Adrenal gland (tissue), 12 donors: Measurements from ENCODE around the gene MOGAT1. TPM values are rescaled to one million over a fixed set of nuclear protein-coding genes. Genes with fewer than 3 reads are reported as not detected.

Source experiments
- DNase-seq, 7 donors: peaks; one replicate each; pipeline ENCODE4 v3.0.0-alpha.2; 2019 to 2020
- H3K27ac ChIP-seq, 5 donors: fragments of 200-600 bp; sonication (generic) in 4 of 5; 1 replicate in 3 of 5; 2 replicates in 2 of 5; pipeline versions ENCODE4 v1.5.1 to v1.8.0; 2016 to 2020; ENCODE audit warnings: mild to moderate bottlenecking in 1 of 5
- H3K27me3 ChIP-seq: fragments of 200-600 bp; 2 replicates; pipeline ENCODE4 v1.8.0; 2021
- H3K36me3 ChIP-seq, 2 donors: fragments of 200-600 bp; replicated peaks in 1 of 2; 1 replicate in 1 of 2; 2 replicates in 1 of 2; pipeline versions ENCODE4 v1.5.1 to v1.8.0; 2018 to 2022
- H3K4me1 ChIP-seq, 2 donors: fragments of 200-600 bp; replicated peaks in 1 of 2; 1 replicate in 1 of 2; 2 replicates in 1 of 2; pipeline versions ENCODE4 v1.5.1 to v1.8.0; 2018 to 2021
- H3K4me3 ChIP-seq, 4 donors: fragments of 200-600 bp; sonication (generic) in 3 of 4; one replicate each; pipeline ENCODE4 v1.5.1; 2016 to 2018
- H3K9me3 ChIP-seq, 3 donors: fragments of 200-600 bp; sonication (generic) in 1 of 3; replicated peaks in 1 of 3; 1 replicate in 2 of 3; 2 replicates in 1 of 3; pipeline versions ENCODE4 v1.5.1 to v1.8.0; 2016 to 2021
- POLR2A ChIP-seq, 2 donors: fragments of 450-650 bp; IDR thresholded peaks; one replicate each; pipeline ENCODE4 v1.6.1; 2017; ENCODE audit warnings: antibody characterized with exemption in 2 of 2, mild to moderate bottlenecking in 2 of 2, moderate library complexity in 1 of 2
- WGBS, 4 donors: extraction: QIAGEN DNeasy Blood & Tissue Kit in 2 of 4; methylation state at CpG; one replicate each; pipeline versions ENCODE4 v1.1.5 to v1.1.7; 2013 to 2017; 5-methylcytosine and 5-hydroxymethylcytosine counted together
- intact Hi-C, 2 donors: fragments of 100-400 bp; cut with DNase I; formaldehyde crosslinking; loops; one replicate each; pipeline versions ENCODE4 v1.14.1 to v1.15.0; 2022 to 2023
- polyA plus RNA-seq, 3 donors: library from polyadenylated mRNA; stranded (reverse); fragments of 200-250 nt in 2 of 3; fragments of 350-450 nt in 1 of 3; fragmentation: Illumina TruSeq in 1 of 3; extraction: RNeasy Lipid Tissue Mini Kit (QIAGEN cat#74804) in 1 of 3; gene quantifications; one replicate each; pipeline ENCODE4 v1.2.3, GENCODE V29; 2013 to 2014
- total RNA-seq, 9 donors: library from RNA; depleted of rRNA in 4 of 9; stranded (reverse); fragments of >200 nt in 4 of 9; fragments of 120-200 nt in 1 of 9; fragmentation: NEBNext Ultra II Directional in 1 of 9; extraction: Animal tissue kit (Norgen Biotek cat#: 25700) in 1 of 9; gene quantifications; one replicate each; pipeline versions ENCODE4 v1.1.0 to v1.2.4, GENCODE V29; 2013 to 2023
- TF ChIP-seq, protein P1 (sequence below), 6 experiments: fragments of 450-650 bp in 4 of 6; fragments of 200-600 bp in 2 of 6; sonication (generic) in 1 of 6; IDR thresholded peaks; 1 replicate in 5 of 6; 2 replicates in 1 of 6; pipeline versions ENCODE4 v1.5.1 to v1.8.0; 2016 to 2021; ENCODE audit warnings: antibody characterized with exemption in 6 of 6, mild to moderate bottlenecking in 2 of 6, moderate library complexity in 1 of 6
- donor health status: healthy with polysubstance abuse.
- donor health status: Bipolar disorder and iron deficiency.
- donor health status: DM: yes; HTN: yes; CAD: no.
- donor health status: DM: no; HTN: no; CAD: no.
- donor health status: DM: no; HTN: no; CAD: no.
- donor health status: DM: yes; HTN: yes; CAD: no.

Gene MOGAT1
- total and polyA plus RNA-seq, 12 donors: 0.20 TPM; not detected in 11

DNA sequence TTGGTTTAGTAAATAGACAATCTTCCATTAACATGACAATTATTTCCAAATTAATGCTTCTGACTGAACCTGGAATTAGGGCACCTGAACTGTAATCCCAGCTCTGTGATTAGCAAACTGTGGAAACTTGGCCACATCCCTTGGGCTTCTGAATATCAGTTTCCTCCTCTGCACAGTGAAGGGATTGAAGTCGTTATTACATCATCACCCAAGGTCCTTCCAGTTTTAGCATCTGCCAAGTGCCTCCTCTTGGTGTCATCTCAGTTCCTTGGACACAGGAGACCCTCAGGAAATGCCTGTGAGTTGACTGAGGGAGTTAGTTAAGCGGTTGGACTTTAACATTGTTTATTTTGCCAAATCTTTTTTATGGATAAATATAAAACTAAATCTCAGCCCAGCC, 64.8 kb downstream of the MOGAT1 start:
- intact Hi-C loops: no loop called here
- no peaks in the 10 kb centered on the region for H3K9me3 ChIP-seq
- TF ChIP-seq POLR2A (IDR thresholded peaks at IDR 0.05): no peak
- TF ChIP-seq, protein P1, sequence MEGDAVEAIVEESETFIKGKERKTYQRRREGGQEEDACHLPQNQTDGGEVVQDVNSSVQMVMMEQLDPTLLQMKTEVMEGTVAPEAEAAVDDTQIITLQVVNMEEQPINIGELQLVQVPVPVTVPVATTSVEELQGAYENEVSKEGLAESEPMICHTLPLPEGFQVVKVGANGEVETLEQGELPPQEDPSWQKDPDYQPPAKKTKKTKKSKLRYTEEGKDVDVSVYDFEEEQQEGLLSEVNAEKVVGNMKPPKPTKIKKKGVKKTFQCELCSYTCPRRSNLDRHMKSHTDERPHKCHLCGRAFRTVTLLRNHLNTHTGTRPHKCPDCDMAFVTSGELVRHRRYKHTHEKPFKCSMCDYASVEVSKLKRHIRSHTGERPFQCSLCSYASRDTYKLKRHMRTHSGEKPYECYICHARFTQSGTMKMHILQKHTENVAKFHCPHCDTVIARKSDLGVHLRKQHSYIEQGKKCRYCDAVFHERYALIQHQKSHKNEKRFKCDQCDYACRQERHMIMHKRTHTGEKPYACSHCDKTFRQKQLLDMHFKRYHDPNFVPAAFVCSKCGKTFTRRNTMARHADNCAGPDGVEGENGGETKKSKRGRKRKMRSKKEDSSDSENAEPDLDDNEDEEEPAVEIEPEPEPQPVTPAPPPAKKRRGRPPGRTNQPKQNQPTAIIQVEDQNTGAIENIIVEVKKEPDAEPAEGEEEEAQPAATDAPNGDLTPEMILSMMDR (IDR thresholded peaks at IDR 0.05): no peak
- no peaks in the 10 kb centered on the region for H3K4me1 ChIP-seq
- no peaks in the 10 kb centered on the region for H3K36me3 ChIP-seq
- H3K4me3 ChIP-seq: no peak overlapping the region
- WGBS, 4 donors: 28 to 52% (median 35%) methylated on average over 2 of the region's 2 CpGs
- H3K27ac ChIP-seq: no peak overlapping the region
- no peaks in the 10 kb centered on the region for H3K27me3 ChIP-seq
- no peak for DNase-seq

GRCh38 chr2:222736924-222737323, 65.5 kb downstream of the MOGAT1 start:
- TF ChIP-seq, protein P1 (IDR thresholded peaks at IDR 0.05): no peak
- no peak for TF ChIP-seq POLR2A (IDR thresholded peaks at IDR 0.05)
- H3K27ac ChIP-seq: no peak overlapping the region
- no peaks in the 10 kb centered on the region for H3K4me1 ChIP-seq
- H3K36me3 ChIP-seq: no peaks in the 10 kb centered on the region
- intact Hi-C loops: no loop called here
- H3K9me3 ChIP-seq: no peaks in the 10 kb centered on the region
- no peak for DNase-seq
- no peak overlapping the region for H3K4me3 ChIP-seq
- H3K27me3 ChIP-seq: no peaks in the 10 kb centered on the region
- WGBS, 4 donors: 75 to 79% (median 76%) methylated on average over 6 of the region's 6 CpGs

DNA sequence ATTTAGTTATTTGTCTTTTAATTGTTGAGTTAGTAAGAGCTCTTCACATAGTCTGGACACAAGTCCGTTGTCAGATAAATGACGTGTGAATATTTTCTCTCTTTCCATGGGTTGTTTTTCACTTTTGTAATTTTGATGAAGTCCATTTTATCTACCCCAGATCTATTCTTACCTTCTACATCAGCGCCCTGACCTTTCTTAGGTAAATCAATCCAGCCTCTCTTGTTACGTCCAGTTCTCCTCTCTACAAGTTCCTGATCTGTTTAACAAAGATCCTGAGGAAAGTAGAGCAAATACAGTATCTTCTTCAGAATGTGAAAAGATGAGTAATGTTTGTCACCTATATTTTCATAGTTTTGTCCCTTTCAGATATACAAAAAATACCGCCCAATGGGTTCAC, 66.9 kb downstream of the MOGAT1 start:
- Histone ChIP-seq H3K27ac (no peak overlapping the region), H3K27me3 (no peaks in the 10 kb centered on the region), H3K4me1 (no peaks in the 10 kb centered on the region), H3K36me3 (no peaks in the 10 kb centered on the region), H3K9me3 (no peaks in the 10 kb centered on the region), H3K4me3 (no peak overlapping the region)
- 86 to 93% (median 89%) methylated on average over 5 of the region's 5 CpGs for WGBS, 4 donors
- no peak for DNase-seq
- intact Hi-C loops: no loop called here
- no peak for TF ChIP-seq POLR2A (IDR thresholded peaks at IDR 0.05)
- TF ChIP-seq, protein P1 (IDR thresholded peaks at IDR 0.05): no peak

DNA sequence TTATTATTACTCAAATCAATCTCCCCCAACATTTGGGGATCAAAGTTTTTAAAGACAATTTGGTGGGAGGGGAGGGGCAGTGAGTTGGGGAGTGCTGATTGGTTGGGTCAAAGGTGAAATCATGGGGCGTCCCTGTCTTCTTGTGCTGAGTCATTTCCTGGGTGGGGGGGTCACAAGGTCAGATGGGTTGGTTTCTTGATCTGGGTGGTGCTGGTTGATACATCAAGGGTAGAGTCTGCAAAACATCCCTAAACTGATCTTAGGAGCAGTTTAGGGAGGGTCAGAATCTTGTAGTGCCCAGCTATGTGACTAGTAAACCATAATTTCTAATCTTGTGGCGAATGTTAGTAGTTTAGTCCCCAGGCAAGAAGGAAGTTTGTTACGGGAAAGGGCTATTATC, 67.4 kb downstream of the MOGAT1 start:
- 43 to 74% (median 57%) methylated on average over 3 of the region's 3 CpGs for WGBS, 4 donors
- Histone ChIP-seq H3K4me1 (peaks cover 0 to 4% of the 10 kb centered on the region in 2 donors), H3K27me3 (no peaks in the 10 kb centered on the region), H3K27ac (no peak overlapping the region), H3K4me3 (no peak overlapping the region), H3K36me3 (no peaks in the 10 kb centered on the region), H3K9me3 (no peaks in the 10 kb centered on the region)
- TF ChIP-seq, protein P1 (IDR thresholded peaks at IDR 0.05): no peak
- TF ChIP-seq POLR2A (IDR thresholded peaks at IDR 0.05): no peak
- no peak for DNase-seq
- intact Hi-C loops: no loop called here
